Neural progenitor cell (in vitro differentiated cells): ENCODE results near the gene MICA.

Experiments used
- CTCF ChIP-seq: fragments of 200-600 bp; sonication (generic); IDR thresholded peaks from 2 replicates; pipeline ENCODE4 v1.5.1; 2017; ENCODE audit warnings: antibody characterized with exemption, mild to moderate bottlenecking
- EZH2 ChIP-seq: fragments of 200-600 bp; sonication (generic); IDR thresholded peaks from 2 replicates; pipeline ENCODE4 v1.6.1; 2017; ENCODE audit warnings: antibody characterized with exemption, mild to moderate bottlenecking, moderate library complexity
- EZH2phosphoT487 ChIP-seq: fragments of 200-600 bp; sonication (generic); IDR thresholded peaks from 2 replicates; pipeline ENCODE4 v1.6.1; 2017; ENCODE audit warnings: antibody characterized with exemption

GRCh38 chr6:31365864-31366263 lies 37.5 kb upstream of the MICA start:
- no peak for TF ChIP-seq CTCF
- TF ChIP-seq EZH2phosphoT487: no peak
- TF ChIP-seq EZH2: no peak
